Lung (tissue), 12 donors: ENCODE measurements around the gene CDK14. TPM values are rescaled to one million over a fixed set of nuclear protein-coding genes. Genes with fewer than 3 reads are reported as not detected.
A peak's percentile ranks its signal among the peaks of the same experiment; 100 is the strongest.

ENCODE experiments used
- ATAC-seq: fragments of 200-7000 bp; cut with Tn5 transposase; one replicate; pipeline ENCODE4 v1.9.1; 2020; ENCODE audit warnings: moderate number of reproducible peaks; ENCODE audit not compliant: insufficient read depth, low FRiP score
- DNase-seq, 3 donors: peaks; one replicate each; pipeline ENCODE4 v3.0.0-alpha.2; 2013 to 2017
- H3K27ac ChIP-seq, 2 donors: one replicate each; pipeline ENCODE4 v1.5.1; 2013; ENCODE audit warnings: mild to moderate bottlenecking in 2 of 2, moderate library complexity in 2 of 2, control low read depth in 1 of 2, inconsistent platforms in 1 of 2, low read depth in 1 of 2, low read length in 1 of 2
- H3K27me3 ChIP-seq, 3 donors: one replicate each; pipeline ENCODE4 v1.5.1; 2013; ENCODE audit warnings: low read length in 2 of 3; ENCODE audit not compliant: control insufficient read depth in 3 of 3, insufficient read depth in 3 of 3
- H3K36me3 ChIP-seq, 4 donors: one replicate each; pipeline ENCODE4 v1.5.1; 2013; ENCODE audit warnings: low read length in 4 of 4, mild to moderate bottlenecking in 1 of 4, moderate library complexity in 1 of 4; ENCODE audit not compliant: control insufficient read depth in 4 of 4, insufficient read depth in 4 of 4
- H3K4me1 ChIP-seq, 5 donors: one replicate each; pipeline ENCODE4 v1.5.1; 2013; ENCODE audit warnings: low read length in 5 of 5, mild to moderate bottlenecking in 2 of 5, moderate library complexity in 1 of 5; ENCODE audit not compliant: control insufficient read depth in 5 of 5, insufficient read depth in 5 of 5
- H3K4me3 ChIP-seq: one replicate; pipeline ENCODE4 v1.5.1; 2013; ENCODE audit warnings: mild to moderate bottlenecking, control low read depth, moderate library complexity
- H3K9ac ChIP-seq, 2 donors: one replicate each; pipeline ENCODE4 v1.5.1; 2013; ENCODE audit warnings: low read length in 2 of 2, control low read depth in 1 of 2; ENCODE audit not compliant: insufficient read depth in 1 of 2
- H3K9me3 ChIP-seq, 4 donors: one replicate each; pipeline ENCODE4 v1.5.1; 2013; ENCODE audit warnings: low read length in 3 of 4, mild to moderate bottlenecking in 1 of 4, moderate library complexity in 1 of 4; ENCODE audit not compliant: control insufficient read depth in 4 of 4, insufficient read depth in 3 of 4
- CTCF ChIP-seq: IDR thresholded peaks from 2 replicates; pipeline ENCODE4 v1.5.1; 2012; ENCODE audit warnings: mild to moderate bottlenecking; ENCODE audit errors: control extremely low read depth, extremely low read depth
- WGBS, 2 donors: extraction: QIAGEN DNeasy Blood & Tissue Kit; methylation state at CpG; one replicate each; pipeline ENCODE4 v1.1.7; 2013; 5-methylcytosine and 5-hydroxymethylcytosine counted together
- polyA plus RNA-seq, 2 donors: library from polyadenylated mRNA; stranded (reverse); fragments of 200-250 nt; gene quantifications; one replicate each; pipeline ENCODE4 v1.2.1, GENCODE V29; 2013
- total RNA-seq, 2 donors: library from RNA; depleted of rRNA in 1 of 2; stranded (reverse); fragments of >200 nt in 1 of 2; gene quantifications; one replicate each; pipeline ENCODE4 v1.2.1, GENCODE V29; 2014 to 2021
- donor health status: control.
- donor health status: control.
- donor health status: Bipolar disorder and iron deficiency.
- donor health status: healthy.
- donor health status: DM: yes; HTN: yes; CAD: no.

Gene CDK14
- total and polyA plus RNA-seq, 4 donors, result 4.3 to 117 (median 18.9) TPM

GRCh38 chr7:90560730-90561129 lies 35.4 kb upstream of the CDK14 start:
- Histone ChIP-seq H3K9ac (no peak overlapping the region), H3K36me3 (no peaks in the 10 kb centered on the region), H3K9me3 (no peaks in the 10 kb centered on the region), H3K4me1 (no peaks in the 10 kb centered on the region), H3K27me3 (no peaks in the 10 kb centered on the region), H3K27ac (no peak overlapping the region), H3K4me3 (no peak overlapping the region)
- no peak for DNase-seq
- 18 to 48% methylated on average over 1 of the region's 1 CpG for WGBS, 2 donors
- no peak for ATAC-seq
- TF ChIP-seq CTCF, result no peak

GRCh38 chr7:90563286-90563685 lies 32.8 kb upstream of the CDK14 start:
- Histone ChIP-seq H3K9me3 (no peaks in the 10 kb centered on the region), H3K9ac (no peak overlapping the region), H3K36me3 (no peaks in the 10 kb centered on the region), H3K4me1 (no peaks in the 10 kb centered on the region), H3K27me3 (no peaks in the 10 kb centered on the region), H3K4me3 (no peak overlapping the region), H3K27ac (no peak overlapping the region)
- ATAC-seq (no peak), DNase-seq (peak in 1 of 3 donors; percentile 15)
- 66 to 80% methylated on average over 3 of the region's 3 CpGs for WGBS, 2 donors
- no peak for TF ChIP-seq CTCF

- WGBS, 2 donors, result 94 to 96% methylated on average over 8 of the region's 8 CpGs
- TF ChIP-seq CTCF, result no peak
- DNase-seq, result no peak
- Histone ChIP-seq H3K4me1 (no peaks in the 10 kb centered on the region), H3K4me3 (no peak overlapping the region), H3K36me3 (no peaks in the 10 kb centered on the region), H3K27ac (no peak overlapping the region), H3K27me3 (no peaks in the 10 kb centered on the region), H3K9me3 (no peaks in the 10 kb centered on the region), H3K9ac (no peak overlapping the region)
- ATAC-seq, result no peak
These were observed 31.7 kb upstream of the CDK14 start for GRCh38 chr7:90564455-90564854.

- no peaks in the 10 kb centered on the region for H3K27me3 ChIP-seq
- 46 to 65% methylated on average over 4 of the region's 4 CpGs for WGBS, 2 donors
- H3K9me3 ChIP-seq, result no peaks in the 10 kb centered on the region
- H3K9ac ChIP-seq, result no peak overlapping the region
- H3K4me1 ChIP-seq, result no peaks in the 10 kb centered on the region
- ATAC-seq (no peak), DNase-seq (no peak)
- no peak for TF ChIP-seq CTCF
- H3K27ac ChIP-seq, result no peak overlapping the region
- no peak overlapping the region for H3K4me3 ChIP-seq
- H3K36me3 ChIP-seq, result no peaks in the 10 kb centered on the region
These were observed 27.9 kb upstream of the CDK14 start for GRCh38 chr7:90568213-90568612.
